T47D (cell line): Measurements from ENCODE around the gene CLIP4.
"Not testable (repeated sequence)": the region's sequence is repeated elsewhere in the genome, so short reads cannot be mapped to it uniquely, and the experiment has no call there.

Experiments
- DNase-seq, 2 experiments: peaks; one replicate each; pipeline versions ENCODE4 v3.0.0 to v3.0.0-alpha.2; 2011 to 2012; ENCODE audit warnings: low read depth in 1 of 2, low spot score in 1 of 2
- JUND ChIP-seq: IDR thresholded peaks from 2 replicates; pipeline ENCODE4 v1.6.1; 2012; ENCODE audit warnings: low read depth
- in situ Hi-C: cut with HindIII; loops from 2 replicates; pipeline ENCODE4 v1.10.0; 2016; ENCODE audit warnings: low sequenced_read_pairs, low pct_unique_long_range_greater_than_20kb

CLIP4 gene

DNA sequence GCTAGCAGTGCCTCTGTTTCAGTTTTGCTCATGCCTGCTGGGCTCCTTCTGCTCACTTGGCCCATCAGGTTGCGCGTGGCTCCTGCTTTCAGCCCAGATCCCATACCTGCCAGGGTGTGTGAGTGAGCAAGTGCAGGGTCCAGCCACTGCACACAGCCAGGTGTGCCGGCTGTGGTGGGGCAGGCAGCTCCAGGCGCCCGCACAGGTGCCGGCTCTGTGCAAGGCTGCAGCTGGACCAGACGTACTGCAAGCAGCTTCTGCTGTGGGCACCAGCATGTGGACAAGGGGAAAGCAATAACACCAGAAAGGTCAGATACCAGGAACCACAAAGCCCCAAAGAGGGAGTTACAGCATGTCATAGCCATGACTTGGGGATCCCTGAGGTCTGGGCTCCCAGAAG lies 35.3 kb upstream of the CLIP4 start:
- in situ Hi-C loops = no loop called here
- TF ChIP-seq JUND = no peak
- DNase-seq = no peak

DNA sequence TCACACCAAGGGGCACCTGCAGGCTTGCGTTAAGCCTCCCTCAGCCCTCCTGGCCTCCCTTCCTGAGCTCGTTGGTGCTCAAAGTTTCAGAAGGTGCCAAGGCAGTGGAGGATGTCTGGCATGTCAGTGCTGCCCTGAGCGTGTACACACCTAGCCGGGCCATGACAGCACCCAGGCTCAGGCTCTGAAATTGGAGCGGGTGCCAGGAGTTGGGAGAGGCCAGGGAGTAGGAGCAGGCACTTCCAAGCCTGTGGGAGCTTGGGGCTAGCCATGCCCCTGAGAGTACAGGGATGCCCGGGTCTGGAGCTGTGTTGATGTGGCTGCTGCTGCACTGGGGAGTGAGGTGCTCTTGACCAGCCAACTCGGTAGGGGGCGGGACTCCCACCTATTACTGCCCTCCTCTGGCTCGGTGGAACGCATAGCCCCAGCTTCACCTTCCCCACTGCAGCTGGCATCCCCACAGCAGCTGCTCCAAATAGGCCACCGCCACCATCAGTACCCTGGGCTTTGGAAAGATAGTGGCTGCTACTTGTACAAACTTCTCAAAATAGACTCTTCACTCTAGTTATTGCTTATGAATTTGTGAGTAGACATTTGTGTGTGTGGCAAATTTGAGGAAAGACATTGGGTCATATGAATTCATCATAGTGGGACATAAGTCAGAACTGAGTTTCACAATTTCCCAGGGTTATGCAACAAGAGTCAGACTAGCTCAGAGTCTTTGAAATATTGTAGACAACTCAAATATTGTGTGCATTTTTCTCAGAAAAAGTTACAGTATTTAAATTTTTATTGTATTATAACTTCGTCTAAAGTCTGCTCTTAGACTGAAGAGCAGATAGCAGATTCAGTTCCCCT lies 34.1 kb upstream of the CLIP4 start:
- TF ChIP-seq JUND = no peak
- no peak for DNase-seq
- in situ Hi-C loops = no loop called here

DNA sequence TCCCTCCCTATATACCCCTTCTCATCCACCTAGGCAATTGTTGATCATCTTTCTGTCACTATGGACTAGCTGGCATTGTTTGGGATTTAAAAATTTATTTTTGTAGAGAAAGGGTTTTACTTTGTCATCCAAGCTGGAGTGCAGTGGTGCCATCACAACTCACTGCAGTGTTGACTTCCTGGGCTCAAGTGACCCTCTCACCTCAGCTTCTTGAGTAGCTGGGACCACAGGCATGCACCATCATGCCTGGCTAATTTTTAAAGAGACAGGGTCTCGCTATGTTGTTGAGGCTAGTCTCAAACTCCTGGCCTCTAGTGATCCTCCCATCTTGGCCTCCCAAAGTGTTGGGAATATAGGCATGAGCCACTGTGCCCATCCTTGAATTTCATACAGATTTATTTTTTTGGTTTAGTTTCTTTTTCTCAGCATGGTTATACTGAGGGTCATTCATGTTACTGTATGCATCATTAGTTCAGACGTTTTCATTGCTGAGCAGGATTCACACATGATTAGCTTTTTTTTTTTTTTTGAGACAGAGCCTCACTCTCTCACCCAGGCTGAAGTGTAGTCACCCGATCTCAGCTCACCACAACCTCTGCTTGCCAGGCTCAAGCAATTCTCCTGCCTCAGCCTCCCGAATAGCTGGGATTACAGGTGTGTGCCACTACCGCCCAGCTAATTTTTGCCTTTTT lies 32.3 kb upstream of the CLIP4 start:
- no peak for DNase-seq
- in situ Hi-C loops = no loop called here
- TF ChIP-seq JUND = no peak

DNA sequence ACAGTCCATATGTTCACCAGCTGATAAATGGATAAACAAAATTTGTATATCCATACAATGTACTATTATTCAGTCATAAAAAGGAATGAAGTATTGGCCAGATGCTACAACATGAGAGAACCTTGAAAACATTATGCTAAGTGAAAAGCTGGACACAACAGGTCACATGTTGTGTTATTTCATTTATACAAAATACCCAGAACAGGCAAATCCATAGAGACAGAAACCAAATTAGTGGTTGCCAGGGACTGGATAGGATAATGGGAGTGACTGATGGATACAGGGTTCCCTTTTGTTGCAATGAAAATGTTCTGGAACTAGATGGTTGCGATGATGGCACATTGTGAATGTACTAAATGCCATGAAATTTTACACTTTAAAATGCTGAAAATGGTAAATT lies 30.7 kb upstream of the CLIP4 start:
- TF ChIP-seq JUND = no peak
- in situ Hi-C loops = no loop called here
- DNase-seq = no peak

DNA sequence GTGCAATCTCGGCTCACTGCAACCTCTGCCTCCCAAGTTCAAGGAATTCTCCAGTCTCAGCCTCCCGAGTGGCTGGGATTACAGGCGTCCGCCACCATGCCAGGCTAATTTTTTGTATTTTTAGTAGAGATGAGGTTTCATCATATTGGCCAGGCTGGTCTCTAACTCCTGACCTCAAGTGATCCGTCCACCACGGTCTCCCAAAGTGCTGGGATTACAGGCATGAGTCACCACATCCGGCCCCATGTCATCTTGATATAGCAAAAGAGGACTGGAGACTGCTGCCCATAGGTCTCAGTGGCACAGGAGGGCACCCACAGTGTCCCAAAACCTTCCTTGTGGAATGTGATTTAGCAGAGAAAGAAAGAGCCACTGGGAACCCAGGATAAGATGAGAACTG lies 24.9 kb upstream of the CLIP4 start:
- DNase-seq, in situ Hi-C loops: not testable (repeated sequence)

DNA sequence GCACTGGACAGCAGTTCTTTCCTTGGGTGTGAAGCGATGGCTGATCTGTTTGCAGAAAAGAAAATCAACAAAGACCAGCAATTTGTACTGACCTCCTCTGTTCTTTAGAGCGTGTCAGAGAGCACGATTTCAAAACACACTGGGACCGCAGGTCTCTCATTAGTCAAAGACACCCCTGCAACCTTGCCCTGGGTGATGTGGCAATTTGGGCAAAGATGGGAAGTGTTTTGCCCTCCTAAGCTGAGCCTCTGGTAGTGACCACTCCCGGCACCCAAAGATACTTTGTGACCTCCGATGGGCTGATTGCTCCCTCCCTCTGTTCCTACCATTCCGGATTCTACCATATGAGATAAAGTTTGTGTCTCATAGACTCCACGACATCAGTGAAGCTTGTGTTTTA lies 18.2 kb upstream of the CLIP4 start:
- in situ Hi-C loops = no loop called here

DNA sequence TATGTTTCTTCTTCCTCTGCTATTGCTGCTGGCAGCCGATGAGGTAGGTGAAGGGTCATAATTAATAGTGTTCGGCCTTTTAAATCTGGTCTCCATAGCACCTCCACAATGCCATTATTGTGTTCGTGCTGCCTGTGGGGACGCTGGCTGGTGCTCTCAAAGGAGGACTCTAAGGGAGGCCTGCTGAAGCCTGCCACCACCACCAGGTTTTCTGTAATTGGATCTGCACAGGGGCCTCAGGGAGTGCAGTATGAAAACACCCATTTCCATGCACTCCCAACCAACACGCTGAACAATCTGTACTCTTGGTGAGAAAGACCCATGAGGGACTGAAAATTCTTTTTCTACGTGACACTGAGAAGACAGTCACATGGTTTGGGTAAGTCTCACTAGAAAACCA lies 17.6 kb upstream of the CLIP4 start:
- in situ Hi-C loops = no loop called here
- no peak for TF ChIP-seq JUND
- no peak for DNase-seq

More for the DNA sequence above, 18.2 kb upstream of the CLIP4 start:
- TF ChIP-seq JUND = no peak
- no peak for DNase-seq

DNA sequence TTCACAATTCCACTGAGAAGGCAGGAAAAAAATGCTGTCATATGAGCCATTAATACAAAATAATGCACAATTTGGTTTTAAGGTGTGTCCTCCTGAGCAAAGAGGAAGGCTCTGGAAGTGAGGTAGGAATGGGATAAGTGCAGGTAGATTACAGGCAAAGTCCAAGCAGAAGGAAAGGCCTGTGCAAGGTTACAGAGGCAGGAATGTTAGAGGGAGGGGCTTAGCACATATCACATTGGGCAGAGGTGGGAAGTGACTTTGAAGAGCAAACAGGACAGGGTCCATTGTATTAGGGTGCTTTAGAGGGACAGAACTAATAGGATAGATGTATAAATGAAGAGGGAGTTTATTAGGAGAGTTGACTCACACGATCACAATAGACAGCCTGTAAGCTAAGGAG lies 14.7 kb upstream of the CLIP4 start:
- in situ Hi-C loops = no loop called here
- no peak for TF ChIP-seq JUND

DNA sequence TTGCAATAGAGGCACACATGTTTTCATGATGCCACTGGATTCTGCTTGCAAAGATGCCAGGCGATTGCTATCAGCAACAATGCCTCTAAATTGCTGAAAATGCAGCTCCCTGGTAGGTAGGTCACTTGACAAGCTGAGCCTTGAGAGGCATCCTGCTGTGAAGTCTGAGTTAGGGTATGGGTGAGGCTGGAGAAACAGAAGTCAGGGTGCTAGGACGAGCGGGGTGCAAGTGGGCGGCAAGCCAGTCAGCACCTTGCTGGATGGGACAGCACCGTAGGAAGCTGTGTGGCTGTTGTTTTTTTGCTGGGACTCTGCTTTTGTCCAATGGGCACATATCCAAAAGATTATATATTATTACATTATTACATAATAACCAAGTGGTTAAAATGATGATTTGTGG lies 10.5 kb upstream of the CLIP4 start:
- no peak for TF ChIP-seq JUND
- no peak for DNase-seq
- in situ Hi-C loops = no loop called here

More for the DNA sequence above, 14.7 kb upstream of the CLIP4 start:
- DNase-seq = no peak

DNA sequence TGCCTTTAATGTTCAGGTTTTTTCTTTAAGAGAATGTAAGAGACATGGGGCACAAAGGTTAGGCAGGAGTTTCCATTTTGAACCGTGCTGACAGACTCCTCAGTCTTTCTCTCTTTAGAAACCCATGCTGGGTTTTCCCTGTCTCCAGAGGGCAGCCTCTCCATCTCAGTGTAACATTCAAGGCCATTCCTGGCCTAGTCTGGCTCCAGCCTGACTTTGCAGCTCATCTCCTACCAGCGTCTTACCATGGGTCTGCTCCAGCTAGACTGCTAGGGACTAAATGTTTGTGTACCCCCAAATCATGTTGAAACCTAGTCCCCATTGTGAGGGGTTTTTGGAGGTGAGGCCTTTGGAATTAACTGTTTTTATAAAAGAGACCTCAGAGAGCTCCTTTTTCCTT lies 9.8 kb upstream of the CLIP4 start:
- no peak for TF ChIP-seq JUND
- in situ Hi-C loops = no loop called here
- DNase-seq = no peak

DNA sequence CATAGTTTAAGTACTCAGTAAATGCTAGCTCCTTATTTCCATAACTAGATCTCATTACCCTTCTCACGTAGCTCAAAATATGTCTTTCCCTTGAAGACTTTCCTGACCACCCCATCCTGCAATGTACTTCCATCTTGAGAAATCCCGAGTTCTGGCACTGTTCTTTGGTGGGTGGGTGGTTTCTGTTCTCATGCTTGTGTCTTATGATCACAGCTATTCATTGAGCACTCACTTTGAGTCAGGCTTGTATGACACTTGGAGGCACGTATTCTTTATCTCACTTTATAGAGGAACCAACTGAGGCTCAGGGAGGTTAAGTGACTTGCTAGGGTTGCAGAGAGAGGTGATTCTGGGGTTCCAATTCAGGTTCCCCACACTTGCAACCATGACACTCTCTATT lies 9.0 kb upstream of the CLIP4 start:
- in situ Hi-C loops = no loop called here
- no peak for DNase-seq
- TF ChIP-seq JUND = no peak

DNA sequence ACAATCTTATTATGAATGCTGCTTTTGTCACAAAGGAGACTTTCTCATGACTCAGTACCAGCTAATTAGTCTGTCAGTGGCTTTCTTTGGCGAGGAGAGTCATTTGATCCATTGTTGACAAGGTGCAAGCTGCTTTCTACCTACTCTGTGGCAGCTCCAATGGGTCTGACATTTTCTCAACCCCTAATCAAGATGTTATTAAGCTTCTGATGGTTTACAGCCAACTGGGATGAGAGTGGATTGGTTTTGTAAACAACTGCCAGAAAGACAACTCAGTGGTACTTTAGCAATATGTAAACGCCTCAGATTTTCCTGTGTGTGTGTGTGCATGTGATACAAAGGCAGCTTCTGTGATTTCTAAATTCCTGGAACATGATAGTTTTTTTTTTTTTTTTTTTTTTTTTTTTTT lies 8.2 kb upstream of the CLIP4 start:
- DNase-seq = no peak
- TF ChIP-seq JUND = no peak
- in situ Hi-C loops = no loop called here

DNA sequence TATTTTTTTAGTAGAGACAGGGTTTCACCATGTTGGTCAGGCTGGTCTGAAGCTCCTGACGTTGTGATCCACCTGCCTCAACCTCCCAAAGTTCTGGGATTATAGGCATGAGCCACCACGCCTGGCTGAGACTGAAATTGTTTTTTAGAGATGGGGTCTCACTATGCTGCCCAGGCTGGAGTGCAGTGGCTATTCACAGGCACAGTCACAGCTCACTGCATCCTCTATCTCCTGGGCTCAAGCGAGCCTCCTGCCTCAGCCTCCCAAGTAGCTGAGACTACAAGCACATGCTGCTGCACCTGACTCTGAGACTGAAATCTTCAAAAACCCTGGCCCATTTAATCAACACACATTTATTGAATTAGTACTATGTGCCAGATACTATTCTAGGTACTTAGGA lies 7.7 kb upstream of the CLIP4 start:
- in situ Hi-C loops, DNase-seq: not testable (repeated sequence)

DNA sequence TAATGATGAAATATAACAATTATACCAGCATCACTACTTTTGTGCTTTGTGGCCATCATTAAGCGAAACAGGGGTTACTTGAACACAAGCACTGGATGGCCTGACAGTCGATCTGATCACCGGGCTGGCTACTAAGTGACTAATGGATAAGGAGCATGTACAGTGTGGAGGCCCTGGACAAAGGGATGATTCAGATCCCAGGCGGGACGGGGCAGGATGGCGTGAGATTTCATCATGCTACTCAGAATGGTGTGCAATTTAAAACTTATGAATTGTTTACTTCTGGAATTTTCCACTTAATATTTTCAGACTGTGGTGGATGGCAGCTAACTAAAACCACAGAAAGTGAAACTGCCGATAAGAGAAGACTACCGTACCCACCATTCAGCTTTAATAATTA lies 7.0 kb upstream of the CLIP4 start:
- no peak for DNase-seq
- in situ Hi-C loops = no loop called here
- no peak for TF ChIP-seq JUND
